Chondrocyte (in vitro differentiated cells): ENCODE measurements around the gene WIPI1. TPM values are rescaled to one million over a fixed set of nuclear protein-coding genes. Genes with fewer than 3 reads are reported as not detected.

Source experiments
- DNase-seq: peaks from one replicate; pipeline ENCODE4 v3.0.0; 2021; ENCODE audit warnings: mixed read lengths, low spot score
- H3K27ac Mint-ChIP-seq: one replicate; pipeline ENCODE4 v1.8.0; 2021; ENCODE audit warnings: mild to moderate bottlenecking, moderate library complexity, mixed read lengths; ENCODE audit not compliant: unreplicated experiment
- H3K27me3 Mint-ChIP-seq: 2 replicates; pipeline ENCODE4 v1.8.0; 2021; ENCODE audit warnings: low read depth, mixed read lengths
- H3K36me3 Mint-ChIP-seq: 2 replicates; pipeline ENCODE4 v1.8.0; 2021; ENCODE audit warnings: low read depth, mixed read lengths
- H3K4me1 Mint-ChIP-seq: 2 replicates; pipeline ENCODE4 v1.8.0; 2021; ENCODE audit warnings: low read depth, mild to moderate bottlenecking, mixed read lengths
- H3K4me3 Mint-ChIP-seq: one replicate; pipeline ENCODE4 v1.8.0; 2021; ENCODE audit warnings: mild to moderate bottlenecking, moderate library complexity, mixed read lengths; ENCODE audit not compliant: unreplicated experiment
- H3K9me3 Mint-ChIP-seq: 2 replicates; pipeline ENCODE4 v1.8.0; 2021; ENCODE audit warnings: low read depth, mixed read lengths
- total RNA-seq: library from RNA; stranded (reverse); gene quantifications from 3 replicates; pipeline ENCODE4 v1.2.1, GENCODE V29; 2021
- TF ChIP-seq, protein P1 (sequence below): fragments of 200-600 bp; sonication (generic); IDR thresholded peaks from 2 replicates; pipeline ENCODE4 v1.5.0; 2021; ENCODE audit warnings: antibody characterized with exemption, mild to moderate bottlenecking, moderate library complexity

Gene WIPI1
- total RNA-seq, 1 donor from 2014 or later: 119 TPM

DNA sequence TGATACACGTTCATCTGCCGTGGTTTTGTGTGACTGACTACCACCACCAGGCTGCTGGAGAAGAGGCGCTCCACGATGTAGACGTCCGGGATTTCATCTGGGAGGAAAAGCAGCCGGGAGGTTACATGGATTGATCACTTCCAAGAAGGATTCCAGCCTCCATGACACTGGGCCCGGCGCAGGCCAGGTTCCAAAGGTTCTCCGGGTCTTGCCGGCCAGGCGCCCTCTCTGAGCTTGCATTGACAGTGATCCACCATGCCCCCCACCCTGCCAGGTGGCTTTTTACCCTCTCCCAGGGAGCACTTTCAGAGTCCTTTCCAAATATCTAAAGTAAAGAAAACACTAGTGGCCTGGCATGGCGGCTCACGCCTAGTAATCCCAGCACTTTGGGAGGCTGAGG is 6.5 kb downstream of the WIPI1 start:
- H3K27ac Mint-ChIP-seq: no peak overlapping the region
- H3K27me3 Mint-ChIP-seq: no peaks in the 10 kb centered on the region
- TF ChIP-seq, protein P1, sequence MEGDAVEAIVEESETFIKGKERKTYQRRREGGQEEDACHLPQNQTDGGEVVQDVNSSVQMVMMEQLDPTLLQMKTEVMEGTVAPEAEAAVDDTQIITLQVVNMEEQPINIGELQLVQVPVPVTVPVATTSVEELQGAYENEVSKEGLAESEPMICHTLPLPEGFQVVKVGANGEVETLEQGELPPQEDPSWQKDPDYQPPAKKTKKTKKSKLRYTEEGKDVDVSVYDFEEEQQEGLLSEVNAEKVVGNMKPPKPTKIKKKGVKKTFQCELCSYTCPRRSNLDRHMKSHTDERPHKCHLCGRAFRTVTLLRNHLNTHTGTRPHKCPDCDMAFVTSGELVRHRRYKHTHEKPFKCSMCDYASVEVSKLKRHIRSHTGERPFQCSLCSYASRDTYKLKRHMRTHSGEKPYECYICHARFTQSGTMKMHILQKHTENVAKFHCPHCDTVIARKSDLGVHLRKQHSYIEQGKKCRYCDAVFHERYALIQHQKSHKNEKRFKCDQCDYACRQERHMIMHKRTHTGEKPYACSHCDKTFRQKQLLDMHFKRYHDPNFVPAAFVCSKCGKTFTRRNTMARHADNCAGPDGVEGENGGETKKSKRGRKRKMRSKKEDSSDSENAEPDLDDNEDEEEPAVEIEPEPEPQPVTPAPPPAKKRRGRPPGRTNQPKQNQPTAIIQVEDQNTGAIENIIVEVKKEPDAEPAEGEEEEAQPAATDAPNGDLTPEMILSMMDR: no peak
- H3K36me3 Mint-ChIP-seq: peaks cover 27% of the 10 kb centered on the region
- H3K4me3 Mint-ChIP-seq: no peak overlapping the region
- H3K9me3 Mint-ChIP-seq: no peaks in the 10 kb centered on the region
- DNase-seq: no peak
- peaks cover 32% of the 10 kb centered on the region for H3K4me1 Mint-ChIP-seq

- Mint-ChIP-seq H3K27me3 (no peaks in the 10 kb centered on the region), H3K27ac (no peak overlapping the region), H3K36me3 (peaks cover 31% of the 10 kb centered on the region), H3K4me3 (no peak overlapping the region), H3K4me1 (peaks cover 28% of the 10 kb centered on the region), H3K9me3 (no peaks in the 10 kb centered on the region)
- TF ChIP-seq, protein P1: no peak
- DNase-seq: no peak
Measured at GRCh38 chr17:68450391-68450790, 6.9 kb downstream of the WIPI1 start.

DNA sequence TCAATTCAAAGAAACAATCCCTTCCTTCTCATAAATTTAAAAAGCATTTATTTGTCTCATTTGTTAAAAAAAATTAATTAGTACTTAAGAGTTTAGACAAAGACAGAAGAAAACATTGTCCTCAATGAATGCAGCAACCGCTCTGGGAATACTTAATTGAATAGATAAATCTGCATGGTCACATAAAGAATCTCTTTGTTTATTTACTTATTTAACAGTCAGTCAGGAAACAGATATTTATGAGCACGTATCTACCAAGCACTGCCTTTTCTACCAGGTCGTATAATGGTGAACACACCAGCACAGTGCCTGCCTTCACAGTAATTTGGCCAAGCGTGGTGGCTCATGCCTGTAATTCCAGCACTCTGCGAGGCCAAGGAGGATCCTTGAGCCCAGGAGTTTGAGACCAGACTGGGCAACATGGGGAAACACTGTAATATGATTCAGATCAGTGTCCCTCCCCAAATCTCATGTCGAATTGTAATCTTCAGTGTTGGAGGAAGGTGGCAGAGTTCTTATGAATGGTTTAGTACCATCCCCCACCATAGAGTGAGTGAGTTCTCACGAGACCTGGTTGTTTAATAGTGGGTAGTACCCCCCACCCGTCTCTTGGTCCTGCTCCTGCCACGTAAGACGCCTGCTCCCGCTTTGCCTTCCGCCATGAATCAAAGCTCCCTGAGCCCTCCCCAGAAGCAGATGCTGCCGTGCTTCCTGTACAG is 8.1 kb downstream of the WIPI1 start:
- Mint-ChIP-seq H3K36me3 (peaks cover 36% of the 10 kb centered on the region), H3K27me3 (no peaks in the 10 kb centered on the region), H3K4me1 (peaks cover 16% of the 10 kb centered on the region), H3K4me3 (no peak overlapping the region), H3K9me3 (no peaks in the 10 kb centered on the region), H3K27ac (peak overlapping the region; percentile 51)
- no peak for DNase-seq
- TF ChIP-seq, protein P1: no peak

GRCh38 chr17:68446626-68447041 is 10.7 kb downstream of the WIPI1 start:
- Mint-ChIP-seq H3K9me3 (no peaks in the 10 kb centered on the region), H3K4me3 (no peak overlapping the region), H3K27me3 (no peaks in the 10 kb centered on the region), H3K4me1 (peaks cover 10% of the 10 kb centered on the region), H3K27ac (no peak overlapping the region), H3K36me3 (peaks cover 37% of the 10 kb centered on the region)
- no peak for DNase-seq
- TF ChIP-seq, protein P1: no peak

GRCh38 chr17:68445671-68446070 is 11.6 kb downstream of the WIPI1 start:
- Mint-ChIP-seq H3K27me3 (no peaks in the 10 kb centered on the region), H3K4me3 (no peak overlapping the region), H3K27ac (no peak overlapping the region), H3K4me1 (peaks cover 16% of the 10 kb centered on the region), H3K9me3 (no peaks in the 10 kb centered on the region), H3K36me3 (peaks cover 34% of the 10 kb centered on the region)
- no peak for DNase-seq
- TF ChIP-seq, protein P1: no peak
